GM18499 (cell line): ENCODE measurements around the gene ATAD2B.

Experiments
- ATAC-seq: cut with Tn5 transposase; IDR thresholded peaks from one replicate; pipeline ENCODE4 v1.9.1; 2021; ENCODE audit warnings: moderate number of reproducible peaks; ENCODE audit not compliant: insufficient read depth, unreplicated experiment

The ATAD2B gene

GRCh38 chr2:23915327-23915726, 11.6 kb downstream of the ATAD2B start:
- ATAC-seq: no peak

- no peak for ATAC-seq
These were observed 14.9 kb downstream of the ATAD2B start for GRCh38 chr2:23912054-23912453.

- no peak for ATAC-seq
These were observed 21.8 kb downstream of the ATAD2B start for GRCh38 chr2:23905155-23905554.

GRCh38 chr2:23904692-23905091, 22.2 kb downstream of the ATAD2B start:
- ATAC-seq: no peak

- ATAC-seq: no peak
These were observed 22.7 kb downstream of the ATAD2B start for GRCh38 chr2:23904215-23904614.

GRCh38 chr2:23903034-23903433, 23.9 kb downstream of the ATAD2B start:
- no peak for ATAC-seq

- no peak for ATAC-seq
These were observed 24.7 kb downstream of the ATAD2B start for GRCh38 chr2:23901966-23902846.

- no peak for ATAC-seq
These were observed 26.2 kb downstream of the ATAD2B start for GRCh38 chr2:23900541-23901322.

GRCh38 chr2:23900133-23900532, 26.8 kb downstream of the ATAD2B start:
- ATAC-seq: no peak

- ATAC-seq: no peak
These were observed 55.7 kb downstream of the ATAD2B start for GRCh38 chr2:23871206-23871605.

- no peak for ATAC-seq
These were observed 59.5 kb downstream of the ATAD2B start for GRCh38 chr2:23867449-23867848.

GRCh38 chr2:23862716-23863426, 64.1 kb downstream of the ATAD2B start:
- no peak for ATAC-seq

GRCh38 chr2:23861952-23862351, 65.0 kb downstream of the ATAD2B start:
- no peak for ATAC-seq

GRCh38 chr2:23859983-23860382, 66.9 kb downstream of the ATAD2B start:
- ATAC-seq: no peak

- no peak for ATAC-seq
These were observed 67.7 kb downstream of the ATAD2B start for GRCh38 chr2:23859234-23859633.

GRCh38 chr2:23850564-23851256, 76.2 kb downstream of the ATAD2B start:
- ATAC-seq: peak; percentile 83

- no peak for ATAC-seq
These were observed 82.0 kb downstream of the ATAD2B start for GRCh38 chr2:23844905-23845304.

GRCh38 chr2:23843051-23843976, 83.6 kb downstream of the ATAD2B start:
- ATAC-seq: no peak

- no peak for ATAC-seq
These were observed 86.9 kb downstream of the ATAD2B start for GRCh38 chr2:23839919-23840578.
